SK-N-SH (cell line): ENCODE measurements around the gene S1PR1. TPM values are rescaled to one million over a fixed set of nuclear protein-coding genes. Genes with fewer than 3 reads are reported as not detected.

Source experiments
- CTCF ChIA-PET: fragments of 300-600, 350-600 bp; formaldehyde crosslinking; extraction: SDS; loops from one replicate; lab custom pipeline; 2021; lab: Yijun Ruan, JAX
- POLR2A ChIA-PET: fragments of 350-600 bp; sonication (Branson Sonifier 250); formaldehyde crosslinking; extraction: SDS; loops from one replicate; lab custom pipeline; 2020; ENCODE audit warnings: antibody characterized with exemption, inconsistent platforms; lab: Yijun Ruan, JAX
- DNase-seq: peaks from one replicate; pipeline ENCODE4 v3.0.0; 2012
- H2AFZ ChIP-seq: fragments of 200-600 bp; sonication (generic); 2 replicates; pipeline ENCODE4 v1.8.1; 2016; ENCODE audit warnings: antibody characterized with exemption, mild to moderate bottlenecking, low read depth
- H3F3A ChIP-seq: fragments of 200-600 bp; sonication (generic); replicated peaks from 2 replicates; pipeline ENCODE3; 2016; ENCODE audit warnings: antibody characterized with exemption, mild to moderate bottlenecking; ENCODE audit not compliant: insufficient read depth
- H3K27ac ChIP-seq, 2 experiments: fragments of 200-500 bp in 1 of 2; fragments of 200-600 bp in 1 of 2; sonication (Bioruptor generic) in 1 of 2; sonication (generic), shearing (Covaris generic) in 1 of 2; 2 replicates each; pipeline versions ENCODE4 v1.5.1 to v1.6.1; 2014 to 2016; ENCODE audit warnings: low read depth in 2 of 2, inconsistent platforms in 1 of 2, low read length in 1 of 2, mild to moderate bottlenecking in 1 of 2, mixed read lengths in 1 of 2
- H3K27me3 ChIP-seq: fragments of 200-600 bp; sonication (generic), shearing (Covaris generic); 2 replicates; pipeline ENCODE4 v1.6.1; 2016; ENCODE audit warnings: mixed run types; ENCODE audit not compliant: insufficient read depth
- H3K36me3 ChIP-seq, 2 experiments: fragments of 200-500 bp in 1 of 2; fragments of 200-600 bp in 1 of 2; sonication (Bioruptor generic) in 1 of 2; sonication (generic) in 1 of 2; replicated peaks in 1 of 2; 2 replicates each; pipeline versions ENCODE3 to v1.5.1; 2014 to 2016; ENCODE audit warnings: low read length in 1 of 2, mild to moderate bottlenecking in 1 of 2; ENCODE audit not compliant: insufficient read depth in 2 of 2, control insufficient read depth in 1 of 2
- H3K4me1 ChIP-seq, 2 experiments: fragments of 200-500 bp in 1 of 2; fragments of 200-600 bp in 1 of 2; sonication (Bioruptor generic) in 1 of 2; sonication (generic), shearing (Covaris generic) in 1 of 2; 2 replicates each; pipeline versions ENCODE4 v1.5.1 to v1.6.1; 2014 to 2016; ENCODE audit warnings: low read depth in 1 of 2, low read length in 1 of 2, mixed run types in 1 of 2; ENCODE audit not compliant: insufficient read depth in 2 of 2, control insufficient read depth in 1 of 2
- H3K4me2 ChIP-seq: fragments of 200-600 bp; sonication (generic), shearing (Covaris generic); 2 replicates; pipeline ENCODE4 v1.6.1; 2017; ENCODE audit warnings: mixed run types
- H3K4me3 ChIP-seq, 2 experiments: fragments of 200-500 bp in 1 of 2; fragments of 200-600 bp in 1 of 2; sonication (Bioruptor generic) in 1 of 2; sonication (generic), shearing (Covaris generic) in 1 of 2; 2 replicates each; pipeline versions ENCODE4 v1.5.1 to v1.8.1; 2014 to 2016; ENCODE audit warnings: low read depth in 2 of 2, inconsistent platforms in 1 of 2, low read length in 1 of 2, mild to moderate bottlenecking in 1 of 2, mixed read lengths in 1 of 2, moderate library complexity in 1 of 2
- H3K79me2 ChIP-seq: fragments of 200-600 bp; sonication (generic); 2 replicates; pipeline ENCODE4 v1.8.1; 2017; ENCODE audit warnings: mild to moderate bottlenecking; ENCODE audit not compliant: insufficient read depth
- H3K9ac ChIP-seq: fragments of 200-600 bp; sonication (generic); 2 replicates; pipeline ENCODE4 v1.6.1; 2017; ENCODE audit warnings: mixed run types
- H3K9me2 ChIP-seq: fragments of 200-600 bp; sonication (generic); 2 replicates; pipeline ENCODE4 v1.6.1; 2017; ENCODE audit warnings: mixed run types
- H3K9me3 ChIP-seq: fragments of 200-600 bp; sonication (generic); 2 replicates; pipeline ENCODE4 v1.6.1; 2017; ENCODE audit warnings: mixed run types, mild to moderate bottlenecking, moderate library complexity
- H4K20me1 ChIP-seq: fragments of 200-600 bp; sonication (generic); 2 replicates; pipeline ENCODE4 v1.6.1; 2017; ENCODE audit warnings: mild to moderate bottlenecking, mixed run types; ENCODE audit not compliant: insufficient read depth
- CHD2 ChIP-seq: fragments of 150-350 bp; IDR thresholded peaks from 2 replicates; pipeline ENCODE4 v1.6.1; 2018; ENCODE audit warnings: low read length; ENCODE audit not compliant: partially characterized antibody
- ELF1 ChIP-seq: IDR thresholded peaks from 2 replicates; pipeline ENCODE4 v1.4.0; 2012
- FOSL2 ChIP-seq: IDR thresholded peaks from 2 replicates; pipeline ENCODE4 v1.4.0; 2012; ENCODE audit warnings: low read depth, mild to moderate bottlenecking, moderate library complexity, borderline replicate concordance
- FOXM1 ChIP-seq: IDR thresholded peaks from 2 replicates; pipeline ENCODE4 v1.4.0; 2012; ENCODE audit warnings: low read depth, mild to moderate bottlenecking
- GABPA ChIP-seq: IDR thresholded peaks from 2 replicates; pipeline ENCODE4 v1.4.0; 2012; ENCODE audit warnings: low read depth, mild to moderate bottlenecking
- GATA2 ChIP-seq: sonication (generic); formaldehyde crosslinking; IDR thresholded peaks from 2 replicates; pipeline ENCODE4 v1.5.0; 2020; ENCODE audit warnings: mild to moderate bottlenecking, missing genetic modification reagents
- JUND ChIP-seq: IDR thresholded peaks from 2 replicates; pipeline ENCODE4 v1.4.0; 2012
- MEF2A ChIP-seq: IDR thresholded peaks from 2 replicates; pipeline ENCODE4 v1.4.0; 2012; ENCODE audit warnings: low read depth, borderline replicate concordance
- MXI1 ChIP-seq: IDR thresholded peaks from 2 replicates; pipeline ENCODE4 v1.6.1; 2012; ENCODE audit warnings: mild to moderate bottlenecking, low read depth, low read length, improper control_type of control experiment
- NFIC ChIP-seq: IDR thresholded peaks from 2 replicates; pipeline ENCODE4 v1.4.0; 2012; ENCODE audit warnings: borderline replicate concordance
- NRF1 ChIP-seq: IDR thresholded peaks from 2 replicates; pipeline ENCODE4 v1.6.1; 2012; ENCODE audit warnings: low read depth, mild to moderate bottlenecking, low read length
- POLR2AphosphoS5 ChIP-seq: IDR thresholded peaks from 2 replicates; pipeline ENCODE4 v1.6.1; 2012; ENCODE audit warnings: low read depth, low read length
- RAD21 ChIP-seq: IDR thresholded peaks from 2 replicates; pipeline ENCODE4 v1.6.1; 2012; ENCODE audit warnings: mild to moderate bottlenecking, low read length
- RCOR1 ChIP-seq: fragments of 150-350 bp; IDR thresholded peaks from 2 replicates; pipeline ENCODE4 v1.6.1; 2017; ENCODE audit warnings: antibody characterized with exemption, low read length
- SIN3A ChIP-seq: IDR thresholded peaks from 2 replicates; pipeline ENCODE4 v1.6.1; 2012; ENCODE audit warnings: low read depth, mild to moderate bottlenecking, low read length, moderate library complexity, borderline replicate concordance
- TAF1 ChIP-seq: IDR thresholded peaks from 2 replicates; pipeline ENCODE4 v1.6.1; 2012; ENCODE audit warnings: low read depth, mild to moderate bottlenecking, low read length, moderate library complexity, borderline replicate concordance
- TCF12 ChIP-seq: IDR thresholded peaks from 2 replicates; pipeline ENCODE4 v1.4.0; 2012
- TEAD4 ChIP-seq: IDR thresholded peaks from 2 replicates; pipeline ENCODE4 v1.4.0; 2012; ENCODE audit warnings: mild to moderate bottlenecking, borderline replicate concordance; ENCODE audit not compliant: insufficient read depth
- WGBS: methylation state at CpG from one replicate; pipeline ENCODE4 v1.1.6; 2017; ENCODE audit warnings: low lambda C conversion rate; 5-methylcytosine and 5-hydroxymethylcytosine counted together
- polyA plus RNA-seq, 3 experiments: library from polyadenylated mRNA; depleted of rRNA; stranded (reverse); fragments of >200 nt; gene quantifications; 2 replicates each; pipeline ENCODE4 v1.2.3, GENCODE V29; 2012
- TF ChIP-seq, protein P1 (sequence below): IDR thresholded peaks from 2 replicates; pipeline ENCODE4 v1.6.1; 2012; ENCODE audit warnings: mild to moderate bottlenecking, low read depth, low read length, moderate library complexity
- TF ChIP-seq, protein P2 (sequence below): fragments of 150-350 bp; IDR thresholded peaks from 2 replicates; pipeline ENCODE4 v1.6.1; 2016; ENCODE audit warnings: mild to moderate bottlenecking, low read depth, low read length
- TF ChIP-seq, protein P3 (sequence below): IDR thresholded peaks from 2 replicates; pipeline ENCODE4; 2012

Gene S1PR1
- polyA plus RNA-seq, 1 of the 3 experiments (the other 2 are of a cell fraction) = 5.9 TPM

DNA sequence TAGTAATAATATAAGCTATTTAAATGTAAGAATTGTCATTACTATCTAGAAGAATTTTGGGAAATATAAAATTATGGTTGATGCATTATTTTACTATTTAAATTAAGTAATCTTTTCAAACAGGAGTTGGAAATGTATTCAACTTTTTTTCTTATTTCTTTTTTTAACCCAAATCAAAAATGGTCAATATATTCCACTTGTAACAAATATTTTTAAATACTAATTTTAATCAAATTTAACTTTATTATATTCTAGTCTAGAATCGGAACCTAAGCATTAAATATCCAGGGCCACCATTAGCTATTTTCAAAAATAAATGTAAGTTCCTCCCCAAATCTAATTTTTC is 37.2 kb upstream of the S1PR1 start (continued):
- TF ChIP-seq, protein P1, sequence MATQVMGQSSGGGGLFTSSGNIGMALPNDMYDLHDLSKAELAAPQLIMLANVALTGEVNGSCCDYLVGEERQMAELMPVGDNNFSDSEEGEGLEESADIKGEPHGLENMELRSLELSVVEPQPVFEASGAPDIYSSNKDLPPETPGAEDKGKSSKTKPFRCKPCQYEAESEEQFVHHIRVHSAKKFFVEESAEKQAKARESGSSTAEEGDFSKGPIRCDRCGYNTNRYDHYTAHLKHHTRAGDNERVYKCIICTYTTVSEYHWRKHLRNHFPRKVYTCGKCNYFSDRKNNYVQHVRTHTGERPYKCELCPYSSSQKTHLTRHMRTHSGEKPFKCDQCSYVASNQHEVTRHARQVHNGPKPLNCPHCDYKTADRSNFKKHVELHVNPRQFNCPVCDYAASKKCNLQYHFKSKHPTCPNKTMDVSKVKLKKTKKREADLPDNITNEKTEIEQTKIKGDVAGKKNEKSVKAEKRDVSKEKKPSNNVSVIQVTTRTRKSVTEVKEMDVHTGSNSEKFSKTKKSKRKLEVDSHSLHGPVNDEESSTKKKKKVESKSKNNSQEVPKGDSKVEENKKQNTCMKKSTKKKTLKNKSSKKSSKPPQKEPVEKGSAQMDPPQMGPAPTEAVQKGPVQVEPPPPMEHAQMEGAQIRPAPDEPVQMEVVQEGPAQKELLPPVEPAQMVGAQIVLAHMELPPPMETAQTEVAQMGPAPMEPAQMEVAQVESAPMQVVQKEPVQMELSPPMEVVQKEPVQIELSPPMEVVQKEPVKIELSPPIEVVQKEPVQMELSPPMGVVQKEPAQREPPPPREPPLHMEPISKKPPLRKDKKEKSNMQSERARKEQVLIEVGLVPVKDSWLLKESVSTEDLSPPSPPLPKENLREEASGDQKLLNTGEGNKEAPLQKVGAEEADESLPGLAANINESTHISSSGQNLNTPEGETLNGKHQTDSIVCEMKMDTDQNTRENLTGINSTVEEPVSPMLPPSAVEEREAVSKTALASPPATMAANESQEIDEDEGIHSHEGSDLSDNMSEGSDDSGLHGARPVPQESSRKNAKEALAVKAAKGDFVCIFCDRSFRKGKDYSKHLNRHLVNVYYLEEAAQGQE = no peak
- TF ChIP-seq RCOR1 = no peak
- TF ChIP-seq FOXM1 = no peak
- TF ChIP-seq CHD2 = no peak
- TF ChIP-seq MEF2A = no peak

DNA sequence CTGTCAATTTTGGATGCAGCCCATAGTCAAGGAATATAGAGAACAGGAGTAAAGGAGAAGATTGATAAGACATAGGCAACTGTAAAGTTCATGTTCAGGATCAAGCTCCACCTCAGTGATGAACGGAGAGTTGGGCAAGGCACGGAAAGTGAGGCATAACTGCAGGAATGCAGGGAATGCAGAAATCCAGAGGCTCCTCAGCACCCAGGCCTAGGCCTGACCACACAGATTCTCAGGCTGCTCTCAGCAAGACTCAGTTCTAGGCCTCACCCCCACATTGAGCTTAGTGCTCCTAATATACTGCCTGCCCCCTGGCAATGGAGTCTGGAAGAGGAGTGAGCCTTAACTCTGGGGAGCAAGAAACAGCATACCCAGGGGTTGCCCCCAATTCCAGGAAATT is 36.3 kb upstream of the S1PR1 start:
- ChIA-PET CTCF (interaction anchor here (0.7 kb wide), 1 partner anchor 100 kb away, joined by 3 read pairs; no protein-coding TSS in a partner anchor), POLR2A (no interaction called here)
- H2AFZ ChIP-seq = peak overlapping the region; percentile 87
- no peaks in the 10 kb centered on the region for H4K20me1 ChIP-seq
- no peaks in the 10 kb centered on the region for H3K27me3 ChIP-seq
- peaks cover 7 to 10% of the 10 kb centered on the region in 2 experiments; a peak in 2 of 4 replicates for H3K4me1 ChIP-seq
- no peaks in the 10 kb centered on the region for H3F3A ChIP-seq
- H3K9ac ChIP-seq = no peak overlapping the region
- H3K9me2 ChIP-seq = no peaks in the 10 kb centered on the region
- H3K9me3 ChIP-seq = no peaks in the 10 kb centered on the region
- no peaks in the 10 kb centered on the region for H3K79me2 ChIP-seq
- no peak for DNase-seq
- H3K4me3 ChIP-seq = no peak overlapping the region
- 32% methylated on average over 2 of the region's 2 CpGs for WGBS
- H3K27ac ChIP-seq = peak overlapping the region in 1 of 2 experiments; percentile 35; a peak in 2 of 4 replicates
- no peak overlapping the region for H3K4me2 ChIP-seq
- H3K36me3 ChIP-seq = no peaks in the 10 kb centered on the region
- TF ChIP-seq TCF12 (peak; percentile 55; the same call in 1 of the 2 replicates), FOXM1 (no peak), CHD2 (no peak), RAD21 (no peak), JUND (peak; percentile 21; the same call in 1 of the 2 replicates), NRF1 (no peak), NFIC (no peak), GABPA (no peak), FOSL2 (peak; percentile 29; the same call in 1 of the 2 replicates), MXI1 (no peak), TEAD4 (peak; percentile 81; the same call in 1 of the 2 replicates), SIN3A (no peak), ELF1 (no peak), GATA2 (no peak), POLR2AphosphoS5 (no peak), TAF1 (no peak)
- TF ChIP-seq, protein P2, sequence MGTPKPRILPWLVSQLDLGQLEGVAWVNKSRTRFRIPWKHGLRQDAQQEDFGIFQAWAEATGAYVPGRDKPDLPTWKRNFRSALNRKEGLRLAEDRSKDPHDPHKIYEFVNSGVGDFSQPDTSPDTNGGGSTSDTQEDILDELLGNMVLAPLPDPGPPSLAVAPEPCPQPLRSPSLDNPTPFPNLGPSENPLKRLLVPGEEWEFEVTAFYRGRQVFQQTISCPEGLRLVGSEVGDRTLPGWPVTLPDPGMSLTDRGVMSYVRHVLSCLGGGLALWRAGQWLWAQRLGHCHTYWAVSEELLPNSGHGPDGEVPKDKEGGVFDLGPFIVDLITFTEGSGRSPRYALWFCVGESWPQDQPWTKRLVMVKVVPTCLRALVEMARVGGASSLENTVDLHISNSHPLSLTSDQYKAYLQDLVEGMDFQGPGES = no peak
- TF ChIP-seq, protein P3, sequence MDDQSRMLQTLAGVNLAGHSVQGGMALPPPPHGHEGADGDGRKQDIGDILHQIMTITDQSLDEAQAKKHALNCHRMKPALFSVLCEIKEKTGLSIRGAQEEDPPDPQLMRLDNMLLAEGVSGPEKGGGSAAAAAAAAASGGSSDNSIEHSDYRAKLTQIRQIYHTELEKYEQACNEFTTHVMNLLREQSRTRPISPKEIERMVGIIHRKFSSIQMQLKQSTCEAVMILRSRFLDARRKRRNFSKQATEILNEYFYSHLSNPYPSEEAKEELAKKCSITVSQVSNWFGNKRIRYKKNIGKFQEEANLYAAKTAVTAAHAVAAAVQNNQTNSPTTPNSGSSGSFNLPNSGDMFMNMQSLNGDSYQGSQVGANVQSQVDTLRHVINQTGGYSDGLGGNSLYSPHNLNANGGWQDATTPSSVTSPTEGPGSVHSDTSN = 0 out of 2 replicates have a peak, but pooled peaks have one; percentile 5
- TF ChIP-seq, protein P1 = 0 out of 2 replicates have a peak, but pooled peaks have one; percentile 35
